LNCAP (cell line): ENCODE measurements around the gene SENP3.

Experiments used
- CTCF ChIP-seq: fragments of 450-650 bp; IDR thresholded peaks from 2 replicates; pipeline ENCODE4 v1.5.1; 2017; ENCODE audit warnings: mild to moderate bottlenecking

SENP3 gene

GRCh38 chr17:7618608-7619007, 56.9 kb downstream of the SENP3 start:
- TF ChIP-seq CTCF: no peak

GRCh38 chr17:7620835-7621234, 59.1 kb downstream of the SENP3 start:
- no peak for TF ChIP-seq CTCF
